NCI-H2171 (cell line): ENCODE results near the gene ZC3H4.

Experiments used
- DNase-seq: peaks from one replicate; lab custom pipeline; 2025; lab: John Stamatoyannopoulos, UW

Gene ZC3H4

DNA sequence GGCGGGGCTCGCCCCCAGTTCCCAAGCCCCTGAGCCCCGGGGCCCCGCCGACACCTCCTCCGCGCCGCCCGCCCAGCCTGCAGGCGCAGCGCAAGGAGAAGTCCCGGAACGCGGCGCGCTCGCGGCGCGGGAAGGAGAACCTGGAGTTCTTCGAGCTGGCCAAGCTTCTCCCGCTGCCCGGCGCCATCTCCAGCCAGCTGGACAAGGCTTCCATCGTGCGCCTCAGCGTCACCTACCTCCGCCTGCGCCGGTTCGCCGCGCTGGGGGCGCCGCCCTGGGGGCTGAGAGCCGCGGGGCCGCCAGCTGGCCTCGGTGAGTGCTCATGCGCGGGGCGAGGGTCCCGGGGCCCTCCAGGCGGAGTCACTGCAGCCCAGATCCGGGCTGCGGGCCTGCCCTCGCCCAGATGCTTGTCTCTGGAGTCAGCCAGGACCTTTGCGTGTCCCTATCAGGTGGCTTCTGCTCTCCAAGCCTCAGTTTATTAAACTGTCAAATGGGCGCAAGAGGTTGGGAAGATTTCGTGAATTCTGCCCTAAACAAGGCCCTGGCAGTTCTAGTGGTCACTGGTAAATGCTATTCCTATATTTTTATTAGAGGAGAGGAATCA, 91.9 kb downstream of the ZC3H4 start:
- DNase-seq, result no peak

GRCh38 chr19:47020992-47021496, 92.5 kb downstream of the ZC3H4 start:
- DNase-seq, result no peak

GRCh38 chr19:47020132-47020805, 93.3 kb downstream of the ZC3H4 start:
- no peak for DNase-seq

GRCh38 chr19:47019431-47020041, 94.0 kb downstream of the ZC3H4 start, which contains the start of gene NPAS1:
NPAS1 (plus strand) TSS chr19:47019837; CDS start chr19:47021048, 1,211 bp downstream.
- DNase-seq, result no peak

DNA sequence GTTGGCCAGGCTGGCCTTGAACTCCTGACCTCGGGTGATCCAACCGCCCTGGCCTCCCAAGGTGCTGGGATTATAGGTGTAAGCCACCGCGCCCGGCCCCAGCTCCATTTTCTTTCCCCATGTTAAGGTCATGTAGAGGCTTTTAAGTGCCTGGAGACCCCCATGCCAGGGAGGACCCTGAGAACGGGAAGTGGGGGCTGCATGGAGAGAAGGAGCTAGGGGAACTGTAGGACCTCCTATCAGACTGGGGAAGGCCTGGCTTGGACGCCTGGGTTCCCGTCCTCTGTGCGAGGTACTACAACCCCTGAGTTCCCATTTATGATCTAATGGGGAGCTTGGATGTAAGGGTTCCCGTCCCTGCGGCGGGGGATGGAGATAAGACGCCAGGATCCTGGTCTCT, 94.7 kb downstream of the ZC3H4 start:
- no peak for DNase-seq
